DND-41 (cell line): Measurements from ENCODE around the gene WFDC6.

Experiments
- CTCF ChIP-seq: IDR thresholded peaks from 2 replicates; pipeline ENCODE4 v1.5.1; 2012; ENCODE audit warnings: borderline replicate concordance, low read length, moderate library complexity, mild to moderate bottlenecking; ENCODE audit not compliant: poor library complexity, severe bottlenecking; ENCODE audit errors: extremely low read depth
- EZH2 ChIP-seq: IDR thresholded peaks from 3 replicates; pipeline ENCODE4 v1.6.1; 2012; ENCODE audit warnings: borderline replicate concordance, low read depth, mild to moderate bottlenecking, moderate library complexity, low read length, inconsistent platforms; ENCODE audit not compliant: severe bottlenecking

DNA sequence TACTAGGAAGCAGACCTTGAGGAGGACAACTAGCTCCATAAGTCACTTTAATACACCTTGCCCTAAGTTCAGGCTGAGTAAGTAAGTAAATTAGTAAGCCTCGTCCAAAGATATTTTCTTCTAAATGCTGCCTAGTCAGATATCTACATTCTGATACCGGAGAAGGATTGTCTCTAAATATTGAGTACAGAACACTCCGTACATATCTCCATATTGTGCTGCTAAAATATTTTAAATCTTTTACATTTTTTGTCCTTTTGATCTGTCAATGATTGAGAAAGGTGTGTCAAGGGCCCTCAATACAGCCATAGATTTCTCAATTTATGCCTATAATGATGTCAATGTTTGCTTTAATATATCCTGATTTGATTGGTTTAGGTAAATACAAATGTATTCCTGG, 36.6 kb upstream of the WFDC6 start:
- TF ChIP-seq CTCF (no peak), EZH2 (no peak)
